Kidney (tissue), 14 donors: ENCODE results near the gene MEDAG. TPM values are rescaled to one million over a fixed set of nuclear protein-coding genes. Genes with fewer than 3 reads are reported as not detected.

Experiments
- DNase-seq, 5 donors: peaks; one replicate each; pipeline ENCODE4 v3.0.0-alpha.2; 2013 to 2020
- FAIRE-seq: peaks from 2 replicates; lab custom pipeline; 2012; peaks lifted over from hg19 to GRCh38; lab: Jason Lieb, UNC
- H3K27ac ChIP-seq, 2 donors: one replicate each; pipeline ENCODE4 v1.7.0; 2013; ENCODE audit warnings: low read depth in 2 of 2, low read length in 2 of 2, inconsistent platforms in 1 of 2
- H3K27me3 ChIP-seq: one replicate; pipeline ENCODE4 v1.7.1; 2013; ENCODE audit warnings: low read length, inconsistent platforms; ENCODE audit not compliant: control insufficient read depth, insufficient read depth
- H3K36me3 ChIP-seq, 3 donors: one replicate each; pipeline versions ENCODE4 v1.7.0 to v1.7.1; 2013; ENCODE audit warnings: low read length in 3 of 3, control low read depth in 1 of 3, inconsistent platforms in 1 of 3; ENCODE audit not compliant: insufficient read depth in 3 of 3, control insufficient read depth in 2 of 3
- H3K4me1 ChIP-seq, 3 donors: one replicate each; pipeline versions ENCODE4 v1.7.0 to v1.7.1; 2013; ENCODE audit warnings: low read length in 3 of 3, inconsistent platforms in 1 of 3, low read depth in 1 of 3; ENCODE audit not compliant: control insufficient read depth in 2 of 3, insufficient read depth in 2 of 3
- H3K4me3 ChIP-seq, 3 donors: one replicate each; pipeline versions ENCODE4 v1.7.0 to v1.8.1; 2013; ENCODE audit warnings: low read length in 3 of 3, control low read depth in 1 of 3, inconsistent platforms in 1 of 3
- H3K9ac ChIP-seq, 3 donors: one replicate each; pipeline versions ENCODE4 v1.7.0 to v1.7.1; 2013; ENCODE audit warnings: low read length in 3 of 3, control low read depth in 1 of 3, inconsistent platforms in 1 of 3
- H3K9me3 ChIP-seq, 3 donors: one replicate each; pipeline versions ENCODE4 v1.7.0 to v1.7.1; 2013; ENCODE audit warnings: low read length in 3 of 3, control low read depth in 1 of 3, inconsistent platforms in 1 of 3; ENCODE audit not compliant: control insufficient read depth in 2 of 3, insufficient read depth in 1 of 3
- CTCF ChIP-seq: IDR thresholded peaks from 3 replicates; pipeline ENCODE4 v1.5.1; 2012; ENCODE audit warnings: mild to moderate bottlenecking, moderate library complexity, borderline replicate concordance; ENCODE audit not compliant: insufficient read depth; ENCODE audit errors: extremely low read depth
- intact Hi-C: fragments of 100-400 bp; cut with DNase I; formaldehyde crosslinking; loops from one replicate; pipeline ENCODE4 v1.11.1; 2022
- polyA plus RNA-seq: library from polyadenylated mRNA; stranded (reverse); fragments of 350-450 nt; fragmentation: Illumina TruSeq; extraction: RNeasy Lipid Tissue Mini Kit (QIAGEN cat#74804); gene quantifications from one replicate; pipeline ENCODE4 v1.2.3, GENCODE V29; 2014; ENCODE audit warnings: low read depth, low replicate concordance; ENCODE audit not compliant: insufficient read depth
- total RNA-seq: library from RNA; stranded (reverse); fragmentation: NEBNext Ultra II Directional; extraction: Animal tissue kit (Norgen Biotek cat#: 25700); gene quantifications from one replicate; pipeline ENCODE4 v1.2.1, GENCODE V29; 2021
- donor health status: control.
- donor health status: control.
- donor health status: control.
- donor health status: control.
- donor health status: control.
- donor health status: DM: yes; HTN: yes; CAD: no.
- donor health status: Normal renal cell carcinoma (clear cell type).

The MEDAG gene
- total and polyA plus RNA-seq, 2 donors from 2014 or later, result 1.0 to 12.1 TPM

GRCh38 chr13:30933354-30933670 lies 27.2 kb downstream of the MEDAG start:
- H3K9me3 ChIP-seq, result no peaks in the 10 kb centered on the region
- FAIRE-seq (no peak), DNase-seq (no peak)
- H3K27me3 ChIP-seq, result no peaks in the 10 kb centered on the region
- no peak for TF ChIP-seq CTCF
- intact Hi-C loops, result no loop called here
- H3K9ac ChIP-seq, result no peak overlapping the region
- H3K27ac ChIP-seq, result no peak overlapping the region
- no peaks in the 10 kb centered on the region for H3K36me3 ChIP-seq
- no peak overlapping the region for H3K4me3 ChIP-seq
- H3K4me1 ChIP-seq, result peaks cover 0 to 11% (median 0%) of the 10 kb centered on the region in 3 donors

DNA sequence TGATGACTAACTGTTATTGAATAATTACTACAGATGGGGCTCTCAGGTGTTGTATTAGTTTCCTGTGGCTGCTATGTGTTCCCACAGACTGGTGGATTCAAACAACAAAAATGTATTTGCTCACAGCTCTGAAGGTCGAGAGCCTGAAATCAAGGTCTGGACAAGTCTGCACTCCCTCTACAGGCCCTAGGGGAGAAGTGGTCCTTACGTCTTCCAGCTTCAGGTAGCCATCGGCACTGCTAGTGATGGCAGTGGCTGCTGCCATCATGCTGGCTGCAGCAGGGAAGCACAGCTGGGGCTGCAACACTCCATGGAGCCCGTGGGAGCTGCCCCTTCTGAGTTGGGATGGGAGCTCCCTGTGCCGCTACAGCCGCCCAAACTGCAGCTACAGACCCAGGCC lies 28.3 kb downstream of the MEDAG start:
- no peaks in the 10 kb centered on the region for H3K9me3 ChIP-seq
- DNase-seq (no peak), FAIRE-seq (no peak)
- H3K27me3 ChIP-seq, result no peaks in the 10 kb centered on the region
- H3K36me3 ChIP-seq, result no peaks in the 10 kb centered on the region
- H3K4me3 ChIP-seq, result no peak overlapping the region
- no peak for TF ChIP-seq CTCF
- no peak overlapping the region for H3K9ac ChIP-seq
- no peak overlapping the region for H3K27ac ChIP-seq
- H3K4me1 ChIP-seq, result peaks cover 0 to 4% (median 0%) of the 10 kb centered on the region in 3 donors
- intact Hi-C loops, result no loop called here

GRCh38 chr13:30934803-30935202 lies 28.7 kb downstream of the MEDAG start:
- Histone ChIP-seq H3K4me3 (no peak overlapping the region), H3K36me3 (no peaks in the 10 kb centered on the region), H3K27ac (no peak overlapping the region), H3K27me3 (no peaks in the 10 kb centered on the region), H3K4me1 (peaks cover 0 to under 1% (median 0%) of the 10 kb centered on the region in 3 donors), H3K9me3 (no peaks in the 10 kb centered on the region), H3K9ac (no peak overlapping the region)
- TF ChIP-seq CTCF, result no peak
- intact Hi-C loops, result no loop called here
- no peak for FAIRE-seq
- no peak for DNase-seq

DNA sequence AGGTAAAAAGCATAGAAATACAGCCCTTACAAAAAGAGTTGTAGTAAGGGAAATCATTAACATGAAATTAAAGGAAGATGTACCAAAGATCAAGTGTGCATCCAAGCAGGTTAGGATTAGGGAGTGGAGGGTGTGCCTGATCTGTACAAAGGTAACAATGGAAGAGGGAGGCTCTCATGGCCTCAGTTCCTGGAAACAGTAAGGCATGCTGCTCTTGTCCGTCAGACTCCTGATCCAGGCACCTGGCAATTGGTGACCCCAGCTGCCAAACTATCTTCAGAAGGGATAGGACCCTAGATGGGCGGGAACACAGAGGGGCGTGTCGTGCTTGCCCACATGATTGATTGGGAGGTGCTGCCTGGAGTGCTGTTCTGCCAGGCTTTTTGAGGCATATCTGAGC lies 30.9 kb downstream of the MEDAG start:
- DNase-seq (peak in 3 of 5 donors; percentile 35 to 51 (median 46)), FAIRE-seq (peak; percentile 35)
- no peaks in the 10 kb centered on the region for H3K4me1 ChIP-seq
- intact Hi-C loops, result no loop called here
- H3K36me3 ChIP-seq, result no peaks in the 10 kb centered on the region
- TF ChIP-seq CTCF, result no peak
- no peak overlapping the region for H3K27ac ChIP-seq
- H3K9ac ChIP-seq, result no peak overlapping the region
- H3K9me3 ChIP-seq, result no peaks in the 10 kb centered on the region
- H3K27me3 ChIP-seq, result no peaks in the 10 kb centered on the region
- H3K4me3 ChIP-seq, result no peak overlapping the region
